Right atrium auricular region (tissue), 2 donors: Measurements from ENCODE around the gene TSPAN10. TPM values are rescaled to one million over a fixed set of nuclear protein-coding genes. Genes with fewer than 3 reads are reported as not detected.

Source experiments
- DNase-seq: peaks from one replicate; pipeline ENCODE4 v3.0.0-alpha.2; 2019; ENCODE audit warnings: low spot score
- H3K27ac ChIP-seq, 2 donors: fragments of 200-600 bp; sonication (generic); 1 replicate in 1 of 2; 2 replicates in 1 of 2; pipeline ENCODE4 v1.5.1; 2016 to 2019
- H3K27me3 ChIP-seq, 2 donors: fragments of 200-600 bp; sonication (generic); one replicate each; pipeline versions ENCODE4 v1.5.1 to v1.6.0; 2017 to 2019
- H3K36me3 ChIP-seq: fragments of 200-600 bp; sonication (generic); one replicate; pipeline ENCODE4 v1.5.1; 2016
- H3K4me1 ChIP-seq, 2 donors: fragments of 200-600 bp; sonication (generic); one replicate each; pipeline versions ENCODE4 v1.5.1 to v1.6.0; 2017 to 2019
- H3K4me3 ChIP-seq, 2 donors: fragments of 200-600 bp; sonication (generic); 1 replicate in 1 of 2; 2 replicates in 1 of 2; pipeline ENCODE4 v1.5.1; 2017 to 2019; ENCODE audit warnings: mild to moderate bottlenecking in 1 of 2, moderate library complexity in 1 of 2
- H3K9me3 ChIP-seq, 2 donors: fragments of 200-600 bp; sonication (generic); one replicate each; pipeline ENCODE4 v1.5.1; 2019
- total RNA-seq, 2 donors: library from RNA; depleted of rRNA; stranded (reverse); fragments of >200 nt; gene quantifications; one replicate each; pipeline ENCODE4 v1.1.0, GENCODE V29; 2016
- TF ChIP-seq, protein P1 (sequence below), 2 donors: fragments of 200-600 bp; sonication (generic); IDR thresholded peaks; one replicate each; pipeline ENCODE4 v1.5.1; 2019; ENCODE audit warnings: antibody characterized with exemption in 2 of 2

The TSPAN10 gene
- total RNA-seq, 2 donors from 2014 or later, result not detected

DNA sequence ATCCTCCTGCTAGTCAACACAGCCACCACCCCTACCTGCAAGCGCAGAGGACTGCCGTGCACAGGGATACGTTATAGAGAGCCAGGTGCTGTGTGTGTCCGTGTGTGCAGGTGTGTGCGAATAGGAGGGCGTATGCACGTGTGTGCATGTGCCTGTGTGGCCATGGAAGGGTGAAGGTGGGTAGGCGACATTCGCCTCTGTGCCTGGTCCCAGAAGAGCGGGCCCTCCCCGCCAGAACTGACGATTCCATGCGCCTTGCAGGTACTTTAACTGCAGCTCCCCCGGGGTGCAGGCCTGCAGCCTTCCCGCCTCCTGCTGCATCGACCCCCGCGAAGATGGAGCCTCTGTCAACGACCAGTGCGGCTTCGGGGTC is 10.6 kb downstream of the TSPAN10 start:
- Histone ChIP-seq H3K9me3 (peaks cover 0 to 6% of the 10 kb centered on the region in 2 donors), H3K4me3 (no peak overlapping the region), H3K4me1 (no peaks in the 10 kb centered on the region), H3K27ac (no peak overlapping the region), H3K36me3 (no peaks in the 10 kb centered on the region), H3K27me3 (peaks cover 4 to 9% of the 10 kb centered on the region in 2 donors)
- no peak for DNase-seq
- TF ChIP-seq, protein P1, sequence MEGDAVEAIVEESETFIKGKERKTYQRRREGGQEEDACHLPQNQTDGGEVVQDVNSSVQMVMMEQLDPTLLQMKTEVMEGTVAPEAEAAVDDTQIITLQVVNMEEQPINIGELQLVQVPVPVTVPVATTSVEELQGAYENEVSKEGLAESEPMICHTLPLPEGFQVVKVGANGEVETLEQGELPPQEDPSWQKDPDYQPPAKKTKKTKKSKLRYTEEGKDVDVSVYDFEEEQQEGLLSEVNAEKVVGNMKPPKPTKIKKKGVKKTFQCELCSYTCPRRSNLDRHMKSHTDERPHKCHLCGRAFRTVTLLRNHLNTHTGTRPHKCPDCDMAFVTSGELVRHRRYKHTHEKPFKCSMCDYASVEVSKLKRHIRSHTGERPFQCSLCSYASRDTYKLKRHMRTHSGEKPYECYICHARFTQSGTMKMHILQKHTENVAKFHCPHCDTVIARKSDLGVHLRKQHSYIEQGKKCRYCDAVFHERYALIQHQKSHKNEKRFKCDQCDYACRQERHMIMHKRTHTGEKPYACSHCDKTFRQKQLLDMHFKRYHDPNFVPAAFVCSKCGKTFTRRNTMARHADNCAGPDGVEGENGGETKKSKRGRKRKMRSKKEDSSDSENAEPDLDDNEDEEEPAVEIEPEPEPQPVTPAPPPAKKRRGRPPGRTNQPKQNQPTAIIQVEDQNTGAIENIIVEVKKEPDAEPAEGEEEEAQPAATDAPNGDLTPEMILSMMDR (IDR thresholded peaks at IDR 0.05), result no peak

DNA sequence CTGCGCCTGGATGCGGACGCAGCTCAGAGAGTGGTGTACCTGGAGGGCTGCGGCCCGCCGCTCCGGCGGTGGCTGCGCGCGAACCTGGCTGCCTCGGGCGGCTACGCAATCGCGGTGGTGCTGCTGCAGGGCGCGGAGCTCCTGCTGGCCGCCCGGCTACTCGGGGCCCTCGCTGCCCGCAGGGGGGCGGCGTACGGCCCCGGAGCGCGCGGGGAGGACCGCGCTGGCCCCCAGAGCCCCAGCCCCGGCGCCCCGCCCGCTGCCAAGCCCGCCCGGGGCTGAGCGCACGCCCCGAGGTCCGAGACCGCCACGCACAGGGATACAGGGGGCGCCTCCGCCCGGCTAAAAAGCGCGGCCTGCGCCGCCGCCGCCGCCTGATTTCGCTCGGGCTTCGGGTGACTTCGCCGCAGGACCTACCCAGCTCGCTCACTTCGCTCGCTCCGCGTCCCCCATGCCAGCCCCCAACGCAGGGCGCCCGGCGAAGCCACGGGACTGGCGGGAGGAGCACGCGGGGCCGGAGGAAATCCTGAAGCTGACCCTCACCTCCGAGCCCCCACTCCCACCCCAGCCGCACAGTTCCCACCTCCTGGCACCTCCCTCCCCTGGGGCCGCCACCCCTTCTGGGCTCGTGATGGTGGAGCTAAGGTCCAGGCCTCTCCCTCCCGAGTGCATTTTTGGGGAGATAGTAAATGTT is 11.2 kb downstream of the TSPAN10 start:
- H3K4me3 ChIP-seq, result no peak overlapping the region
- no peak overlapping the region for H3K27ac ChIP-seq
- H3K36me3 ChIP-seq, result no peaks in the 10 kb centered on the region
- peaks cover 4 to 9% of the 10 kb centered on the region in 2 donors for H3K27me3 ChIP-seq
- no peaks in the 10 kb centered on the region for H3K4me1 ChIP-seq
- TF ChIP-seq, protein P1 (IDR thresholded peaks at IDR 0.05), result no peak
- peaks cover 0 to 6% of the 10 kb centered on the region in 2 donors for H3K9me3 ChIP-seq
- DNase-seq, result no peak

DNA sequence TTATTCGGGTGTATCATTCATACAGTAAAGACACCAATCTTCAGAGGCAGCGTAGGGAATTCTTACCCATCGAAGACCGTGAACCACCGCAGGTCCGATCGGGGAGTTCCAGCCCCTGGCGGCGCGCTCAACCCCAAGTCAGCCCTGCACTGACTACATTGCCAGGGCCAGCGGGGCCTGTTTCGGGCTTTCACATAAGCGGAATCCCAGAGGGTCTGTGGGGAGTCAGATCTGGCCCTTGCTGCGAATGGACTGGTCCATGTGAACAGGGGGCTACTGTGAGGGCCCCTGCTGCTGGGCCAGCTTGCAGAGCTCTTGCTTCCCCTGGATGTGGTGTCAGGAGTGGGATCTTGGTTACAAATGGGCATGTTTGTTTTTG is 11.7 kb downstream of the TSPAN10 start:
- H3K4me1 ChIP-seq, result no peaks in the 10 kb centered on the region
- DNase-seq, result no peak
- no peak overlapping the region for H3K27ac ChIP-seq
- TF ChIP-seq, protein P1 (IDR thresholded peaks at IDR 0.05), result no peak
- H3K27me3 ChIP-seq, result peaks cover 4 to 9% of the 10 kb centered on the region in 2 donors
- no peak overlapping the region for H3K4me3 ChIP-seq
- peaks cover 0 to 6% of the 10 kb centered on the region in 2 donors for H3K9me3 ChIP-seq
- H3K36me3 ChIP-seq, result no peaks in the 10 kb centered on the region

DNA sequence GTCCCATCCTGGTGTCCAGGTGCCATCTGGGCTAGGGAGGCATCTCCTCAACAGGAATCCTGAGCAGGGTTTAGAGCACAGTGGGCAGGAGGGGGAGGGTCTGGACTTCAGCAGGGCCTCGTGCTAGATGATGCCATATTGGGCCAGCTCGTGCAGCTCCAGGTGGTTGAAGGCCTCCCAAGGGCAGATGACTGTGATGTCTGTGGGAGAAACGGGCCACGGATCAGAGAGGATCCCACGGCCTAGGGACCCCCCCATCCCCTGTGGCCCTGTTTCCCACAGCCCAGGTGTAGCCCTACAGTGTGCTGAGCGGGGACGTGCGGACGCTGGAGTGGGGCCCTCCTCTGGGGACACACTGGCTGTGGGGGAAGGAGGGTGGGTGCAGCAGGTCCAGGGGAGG is 14.0 kb downstream of the TSPAN10 start:
- H3K27me3 ChIP-seq, result peaks cover 4 to 9% of the 10 kb centered on the region in 2 donors
- no peak for DNase-seq
- TF ChIP-seq, protein P1 (IDR thresholded peaks at IDR 0.05), result no peak

DNA sequence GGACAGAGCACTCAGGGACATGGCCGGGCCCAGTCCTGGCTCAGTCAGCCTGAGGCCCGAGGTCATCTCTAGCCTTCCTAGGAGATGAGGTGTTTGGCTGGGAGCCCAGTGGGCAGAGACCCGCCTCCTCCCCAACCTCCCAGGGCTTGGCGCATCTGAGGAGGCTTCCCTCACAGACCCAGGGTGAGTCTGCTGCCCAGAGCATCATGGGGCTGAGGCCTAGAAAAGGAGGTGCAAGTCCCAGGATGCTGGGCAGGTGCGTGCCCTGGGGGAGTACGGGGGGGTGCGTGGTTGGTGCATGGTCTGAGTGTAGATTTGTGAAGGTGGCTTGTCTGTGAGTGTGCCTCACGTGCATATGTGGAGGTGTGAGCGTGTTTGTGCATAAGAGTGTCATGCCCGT is 14.7 kb downstream of the TSPAN10 start:
- DNase-seq, result no peak
- Histone ChIP-seq H3K4me3 (no peak overlapping the region), H3K27ac (no peak overlapping the region), H3K9me3 (peaks cover 0 to 6% of the 10 kb centered on the region in 2 donors), H3K36me3 (no peaks in the 10 kb centered on the region), H3K27me3 (peaks cover 4 to 9% of the 10 kb centered on the region in 2 donors), H3K4me1 (no peaks in the 10 kb centered on the region)
- TF ChIP-seq, protein P1 (IDR thresholded peaks at IDR 0.05), result no peak

More for the DNA sequence above, 14.0 kb downstream of the TSPAN10 start:
- Histone ChIP-seq H3K9me3 (peaks cover 0 to 6% of the 10 kb centered on the region in 2 donors), H3K36me3 (no peaks in the 10 kb centered on the region), H3K4me3 (no peak overlapping the region), H3K4me1 (no peaks in the 10 kb centered on the region), H3K27ac (no peak overlapping the region)
